ENCODE results near the gene RTL10. TPM values are rescaled to one million over a fixed set of nuclear protein-coding genes. Genes with fewer than 3 reads are reported as not detected.

Gene RTL10
- total RNA-seq, 4 donors from 2014 or later: 3.5 to 12.8 (median 5.0) TPM

DNA sequence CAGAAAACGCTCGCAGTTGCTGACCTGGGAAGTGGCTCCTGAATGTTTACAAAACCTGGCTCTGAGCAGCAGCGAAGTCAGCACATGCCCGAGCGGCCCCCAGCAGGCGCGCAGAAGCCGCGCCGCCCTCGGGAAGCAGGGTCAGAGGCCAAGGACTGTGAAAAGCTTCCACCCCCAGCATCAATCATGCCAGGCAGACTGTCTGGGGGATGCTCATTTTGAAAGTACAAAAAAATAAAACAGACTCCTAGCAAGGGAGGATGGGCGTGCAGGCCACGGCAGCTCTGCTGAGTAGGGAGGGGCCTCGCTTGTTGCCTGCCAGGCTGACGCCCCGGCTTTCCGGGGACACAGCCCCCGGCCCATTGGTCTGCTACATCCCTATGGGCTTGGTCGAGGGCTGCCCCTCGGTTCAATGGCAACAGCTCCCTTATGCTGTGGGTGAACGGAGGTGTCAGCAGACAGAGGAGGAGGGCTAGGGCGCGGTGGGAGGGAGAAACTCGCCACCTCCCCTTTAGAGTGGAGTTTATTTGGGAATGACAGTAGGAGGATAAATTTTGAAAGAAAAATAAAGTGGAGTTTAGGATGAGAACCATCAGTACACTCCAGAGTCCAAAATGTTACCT, 37.7 kb upstream of the RTL10 start:
- TF ChIP-seq, protein P1, sequence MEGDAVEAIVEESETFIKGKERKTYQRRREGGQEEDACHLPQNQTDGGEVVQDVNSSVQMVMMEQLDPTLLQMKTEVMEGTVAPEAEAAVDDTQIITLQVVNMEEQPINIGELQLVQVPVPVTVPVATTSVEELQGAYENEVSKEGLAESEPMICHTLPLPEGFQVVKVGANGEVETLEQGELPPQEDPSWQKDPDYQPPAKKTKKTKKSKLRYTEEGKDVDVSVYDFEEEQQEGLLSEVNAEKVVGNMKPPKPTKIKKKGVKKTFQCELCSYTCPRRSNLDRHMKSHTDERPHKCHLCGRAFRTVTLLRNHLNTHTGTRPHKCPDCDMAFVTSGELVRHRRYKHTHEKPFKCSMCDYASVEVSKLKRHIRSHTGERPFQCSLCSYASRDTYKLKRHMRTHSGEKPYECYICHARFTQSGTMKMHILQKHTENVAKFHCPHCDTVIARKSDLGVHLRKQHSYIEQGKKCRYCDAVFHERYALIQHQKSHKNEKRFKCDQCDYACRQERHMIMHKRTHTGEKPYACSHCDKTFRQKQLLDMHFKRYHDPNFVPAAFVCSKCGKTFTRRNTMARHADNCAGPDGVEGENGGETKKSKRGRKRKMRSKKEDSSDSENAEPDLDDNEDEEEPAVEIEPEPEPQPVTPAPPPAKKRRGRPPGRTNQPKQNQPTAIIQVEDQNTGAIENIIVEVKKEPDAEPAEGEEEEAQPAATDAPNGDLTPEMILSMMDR (IDR thresholded peaks at IDR 0.05 in 4 of 5, conservative IDR thresholded peaks at IDR 0.05 in 1 of 5): no peak
- no peak for TF ChIP-seq POLR2A (IDR thresholded peaks at IDR 0.05)
- Histone ChIP-seq H3K27ac (no peak overlapping the region), H3K27me3 (no peaks in the 10 kb centered on the region), H3K4me1 (no peaks in the 10 kb centered on the region), H3K4me3 (no peak overlapping the region), H3K36me3 (peaks cover 0 to 18% of the 10 kb centered on the region in 2 donors), H3K9me3 (no peaks in the 10 kb centered on the region)
- intact Hi-C loops (cut with DNase I; ENCODE audit: low total_unique reads): no loop called here
- no peak for ATAC-seq
- in situ Hi-C loops (cut with MboI; ENCODE audit: low sequenced_read_pairs in 4 of 4): no loop called here
- DNase-seq: no peak

- H3K36me3 ChIP-seq: peaks cover 0 to 18% of the 10 kb centered on the region in 2 donors
- no peak for DNase-seq
- no peak overlapping the region for H3K4me3 ChIP-seq
Measured at GRCh38 chr22:19891317-19892256, 36.9 kb upstream of the RTL10 start.

GRCh38 chr22:19890502-19891316, 36.0 kb upstream of the RTL10 start:
- Histone ChIP-seq H3K27me3 (no peaks in the 10 kb centered on the region), H3K9me3 (no peaks in the 10 kb centered on the region), H3K4me3 (no peak overlapping the region), H3K27ac (no peak overlapping the region), H3K36me3 (peaks cover 0 to 18% of the 10 kb centered on the region in 2 donors), H3K4me1 (peaks cover 0 to 3% of the 10 kb centered on the region in 2 donors)
- TF ChIP-seq, protein P1 (IDR thresholded peaks at IDR 0.05 in 4 of 5, conservative IDR thresholded peaks at IDR 0.05 in 1 of 5): no peak
- TF ChIP-seq POLR2A (IDR thresholded peaks at IDR 0.05): no peak
- DNase-seq (no peak), ATAC-seq (no peak)
- in situ Hi-C loops (cut with MboI; ENCODE audit: low sequenced_read_pairs in 4 of 4) (no loop called here), intact Hi-C loops (cut with DNase I; ENCODE audit: low total_unique reads) (no loop called here)

More at GRCh38 chr22:19891317-19892256, 36.9 kb upstream of the RTL10 start:
- in situ Hi-C loops (cut with MboI; ENCODE audit: low sequenced_read_pairs in 4 of 4) (no loop called here), intact Hi-C loops (cut with DNase I; ENCODE audit: low total_unique reads) (no loop called here)
- H3K27me3 ChIP-seq: no peaks in the 10 kb centered on the region
- no peak for ATAC-seq
- peaks cover 0 to 2% of the 10 kb centered on the region in 2 donors for H3K4me1 ChIP-seq
- TF ChIP-seq, protein P1 (IDR thresholded peaks at IDR 0.05 in 4 of 5, conservative IDR thresholded peaks at IDR 0.05 in 1 of 5): no peak
- TF ChIP-seq POLR2A (IDR thresholded peaks at IDR 0.05): no peak
- no peak overlapping the region for H3K27ac ChIP-seq
- no peaks in the 10 kb centered on the region for H3K9me3 ChIP-seq

- no peak for DNase-seq
- peaks cover 0 to 11% of the 10 kb centered on the region in 2 donors for H3K36me3 ChIP-seq
Measured at GRCh38 chr22:19889951-19890350, 35.3 kb upstream of the RTL10 start.

More at GRCh38 chr22:19889951-19890350, 35.3 kb upstream of the RTL10 start:
- Histone ChIP-seq H3K27me3 (no peaks in the 10 kb centered on the region), H3K4me3 (no peak overlapping the region), H3K27ac (no peak overlapping the region), H3K9me3 (no peaks in the 10 kb centered on the region), H3K4me1 (peaks cover 0 to 3% of the 10 kb centered on the region in 2 donors)
- in situ Hi-C loops (cut with MboI; ENCODE audit: low sequenced_read_pairs in 4 of 4): no loop called here
- ATAC-seq: no peak
- intact Hi-C loops (cut with DNase I; ENCODE audit: low total_unique reads): no loop called here
- TF ChIP-seq, protein P1 (IDR thresholded peaks at IDR 0.05 in 4 of 5, conservative IDR thresholded peaks at IDR 0.05 in 1 of 5): no peak
- no peak for TF ChIP-seq POLR2A (IDR thresholded peaks at IDR 0.05)

All from gastrocnemius medialis (tissue), 4 donors.